Sigmoid colon (tissue), 7 donors: Measurements from ENCODE around the gene CACNB1. TPM values are rescaled to one million over a fixed set of nuclear protein-coding genes. Genes with fewer than 3 reads are reported as not detected.

Experiments
- DNase-seq: peaks from one replicate; pipeline ENCODE4 v3.0.0-alpha.2; 2019
- H3K27ac ChIP-seq, 4 donors: fragments of 200-600 bp; sonication (generic); one replicate each; pipeline ENCODE4 v1.5.1; 2016 to 2019; ENCODE audit warnings: mild to moderate bottlenecking in 1 of 4
- H3K27me3 ChIP-seq, 3 donors: fragments of 200-600 bp; sonication (generic); one replicate each; pipeline ENCODE4 v1.5.1; 2019; ENCODE audit warnings: mild to moderate bottlenecking in 1 of 3
- H3K36me3 ChIP-seq, 4 donors: fragments of 200-600 bp; sonication (generic); one replicate each; pipeline ENCODE4 v1.5.1; 2016 to 2019
- H3K4me1 ChIP-seq, 4 donors: fragments of 200-600 bp; sonication (generic); one replicate each; pipeline ENCODE4 v1.5.1; 2017 to 2019
- H3K4me3 ChIP-seq, 4 donors: fragments of 200-600 bp; sonication (generic); one replicate each; pipeline ENCODE4 v1.5.1; 2017 to 2019; ENCODE audit warnings: mild to moderate bottlenecking in 2 of 4, moderate library complexity in 1 of 4
- H3K9me3 ChIP-seq, 4 donors: fragments of 200-600 bp in 3 of 4; sonication (generic) in 3 of 4; one replicate each; pipeline versions ENCODE4 v1.5.1 to v1.6.1; 2013 to 2019
- EP300 ChIP-seq, 4 donors: sonication (generic); formaldehyde crosslinking; IDR thresholded peaks; one replicate each; pipeline ENCODE4 v1.6.1; 2017; ENCODE audit warnings: antibody characterized with exemption in 4 of 4
- POLR2A ChIP-seq, 2 donors: fragments of 450-650 bp; IDR thresholded peaks; one replicate each; pipeline ENCODE4 v1.6.1; 2016; ENCODE audit warnings: antibody characterized with exemption in 2 of 2, mild to moderate bottlenecking in 2 of 2, moderate library complexity in 2 of 2
- POLR2AphosphoS5 ChIP-seq, 4 donors: sonication (generic); formaldehyde crosslinking; IDR thresholded peaks; one replicate each; pipeline ENCODE4 v1.6.1; 2017; ENCODE audit warnings: antibody characterized with exemption in 4 of 4
- WGBS, 2 donors: extraction: QIAGEN DNeasy Blood & Tissue Kit; methylation state at CpG; one replicate each; pipeline ENCODE4 v1.1.7; 2013; 5-methylcytosine and 5-hydroxymethylcytosine counted together
- intact Hi-C: fragments of 100-400 bp; cut with DNase I; formaldehyde crosslinking; loops from one replicate; pipeline ENCODE4 v1.15.1; 2023
- polyA plus RNA-seq, 3 donors: library from polyadenylated mRNA; stranded (reverse); fragments of 200-250 nt; gene quantifications; one replicate each; pipeline ENCODE4 v1.2.3, GENCODE V29; 2013
- total RNA-seq, 4 donors: library from RNA; depleted of rRNA; stranded (reverse); fragments of >200 nt; gene quantifications; one replicate each; pipeline ENCODE4 v1.1.0, GENCODE V29; 2016
- TF ChIP-seq, protein P1 (sequence below), 4 experiments: fragments of 450-650 bp in 3 of 4; fragments of 200-600 bp in 1 of 4; IDR thresholded peaks; one replicate each; pipeline ENCODE4 v1.5.1; 2016 to 2019; ENCODE audit warnings: antibody characterized with exemption in 4 of 4, mild to moderate bottlenecking in 3 of 4, moderate library complexity in 2 of 4
- donor health status: healthy with polysubstance abuse.
- donor health status: Bipolar disorder and iron deficiency.
- donor health status: healthy.

Gene CACNB1
- total and polyA plus RNA-seq, 7 donors, result 3.0 to 11.6 (median 7.6) TPM

DNA sequence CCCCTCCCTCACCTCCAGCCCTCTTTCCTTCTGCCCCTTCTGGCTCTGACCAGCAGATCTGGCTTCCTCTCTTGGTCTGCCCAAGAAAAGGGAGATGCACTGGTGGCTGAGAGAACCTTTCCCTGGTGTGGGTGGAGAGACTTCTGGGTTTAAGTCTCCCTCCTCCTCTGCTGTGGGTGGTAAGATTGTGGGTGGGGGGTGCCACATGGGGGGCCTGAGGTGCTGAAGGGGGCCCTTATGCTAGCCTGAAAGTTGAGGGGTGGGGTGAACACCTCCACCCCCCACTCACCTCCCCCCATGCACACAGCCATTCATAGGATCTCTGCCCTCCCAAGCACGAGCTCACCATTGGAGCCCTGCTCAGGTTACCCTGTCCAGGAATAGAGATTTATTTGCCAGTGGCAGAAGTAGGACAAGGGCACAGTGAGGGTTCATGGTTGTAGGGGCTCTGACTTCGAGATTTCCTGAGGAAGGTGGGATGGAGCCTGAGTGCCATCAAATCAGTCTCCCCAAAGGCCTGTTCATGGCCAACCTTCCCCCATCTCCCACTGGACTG lies 30.0 kb upstream of the CACNB1 start:
- Histone ChIP-seq H3K4me1 (peaks cover 0 to 33% (median 31%) of the 10 kb centered on the region in 4 donors), H3K27ac (no peak overlapping the region), H3K9me3 (no peaks in the 10 kb centered on the region), H3K27me3 (peaks cover 30 to 83% (median 50%) of the 10 kb centered on the region in 3 donors), H3K4me3 (no peak overlapping the region), H3K36me3 (no peaks in the 10 kb centered on the region)
- intact Hi-C loops, result no loop called here
- DNase-seq, result no peak
- TF ChIP-seq, protein P1, sequence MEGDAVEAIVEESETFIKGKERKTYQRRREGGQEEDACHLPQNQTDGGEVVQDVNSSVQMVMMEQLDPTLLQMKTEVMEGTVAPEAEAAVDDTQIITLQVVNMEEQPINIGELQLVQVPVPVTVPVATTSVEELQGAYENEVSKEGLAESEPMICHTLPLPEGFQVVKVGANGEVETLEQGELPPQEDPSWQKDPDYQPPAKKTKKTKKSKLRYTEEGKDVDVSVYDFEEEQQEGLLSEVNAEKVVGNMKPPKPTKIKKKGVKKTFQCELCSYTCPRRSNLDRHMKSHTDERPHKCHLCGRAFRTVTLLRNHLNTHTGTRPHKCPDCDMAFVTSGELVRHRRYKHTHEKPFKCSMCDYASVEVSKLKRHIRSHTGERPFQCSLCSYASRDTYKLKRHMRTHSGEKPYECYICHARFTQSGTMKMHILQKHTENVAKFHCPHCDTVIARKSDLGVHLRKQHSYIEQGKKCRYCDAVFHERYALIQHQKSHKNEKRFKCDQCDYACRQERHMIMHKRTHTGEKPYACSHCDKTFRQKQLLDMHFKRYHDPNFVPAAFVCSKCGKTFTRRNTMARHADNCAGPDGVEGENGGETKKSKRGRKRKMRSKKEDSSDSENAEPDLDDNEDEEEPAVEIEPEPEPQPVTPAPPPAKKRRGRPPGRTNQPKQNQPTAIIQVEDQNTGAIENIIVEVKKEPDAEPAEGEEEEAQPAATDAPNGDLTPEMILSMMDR (IDR thresholded peaks at IDR 0.05), result no peak
- TF ChIP-seq EP300 (IDR thresholded peaks at IDR 0.05) (no peak), POLR2AphosphoS5 (IDR thresholded peaks at IDR 0.05) (no peak), POLR2A (IDR thresholded peaks at IDR 0.05) (no peak)
- 57 to 81% methylated on average over 2 of the region's 2 CpGs for WGBS, 2 donors

DNA sequence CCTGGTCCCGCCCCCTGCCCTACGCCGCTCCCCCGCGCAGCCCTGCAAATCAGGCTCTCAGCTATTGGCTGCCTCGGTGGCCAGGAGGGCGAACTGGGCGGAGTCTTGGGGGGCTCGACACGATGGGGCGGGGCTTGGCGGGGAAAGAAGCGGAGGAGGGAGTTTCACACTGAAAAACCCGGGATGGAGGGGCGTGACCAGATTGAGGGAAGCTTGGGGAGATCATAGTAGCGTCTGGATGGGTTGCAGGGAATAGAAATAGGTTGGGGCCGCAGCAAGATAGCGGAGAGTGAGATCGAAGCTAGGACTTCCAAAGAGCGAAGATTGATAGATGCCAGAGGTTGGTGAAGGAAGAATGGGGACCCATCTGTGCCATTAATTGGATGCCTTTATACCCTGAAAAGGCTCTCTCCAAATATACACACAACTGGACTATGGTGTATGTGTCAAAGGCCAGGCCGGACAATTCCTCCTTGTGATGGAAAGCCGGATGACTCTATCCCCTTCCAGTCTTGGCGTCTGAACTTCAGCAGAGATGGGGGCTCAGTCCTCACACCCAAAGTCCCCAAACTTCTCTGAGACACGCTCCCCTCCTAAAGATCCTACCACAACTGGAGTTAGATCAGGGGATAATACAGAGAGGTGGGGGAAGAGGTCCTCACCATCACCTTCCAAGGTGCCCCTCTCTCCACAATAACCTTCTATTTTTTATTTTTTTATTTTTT lies 28.7 kb upstream of the CACNB1 start:
- intact Hi-C loops, result no loop called here
- WGBS, 2 donors, result 15% methylated on average over 24 of the region's 24 CpGs

DNA sequence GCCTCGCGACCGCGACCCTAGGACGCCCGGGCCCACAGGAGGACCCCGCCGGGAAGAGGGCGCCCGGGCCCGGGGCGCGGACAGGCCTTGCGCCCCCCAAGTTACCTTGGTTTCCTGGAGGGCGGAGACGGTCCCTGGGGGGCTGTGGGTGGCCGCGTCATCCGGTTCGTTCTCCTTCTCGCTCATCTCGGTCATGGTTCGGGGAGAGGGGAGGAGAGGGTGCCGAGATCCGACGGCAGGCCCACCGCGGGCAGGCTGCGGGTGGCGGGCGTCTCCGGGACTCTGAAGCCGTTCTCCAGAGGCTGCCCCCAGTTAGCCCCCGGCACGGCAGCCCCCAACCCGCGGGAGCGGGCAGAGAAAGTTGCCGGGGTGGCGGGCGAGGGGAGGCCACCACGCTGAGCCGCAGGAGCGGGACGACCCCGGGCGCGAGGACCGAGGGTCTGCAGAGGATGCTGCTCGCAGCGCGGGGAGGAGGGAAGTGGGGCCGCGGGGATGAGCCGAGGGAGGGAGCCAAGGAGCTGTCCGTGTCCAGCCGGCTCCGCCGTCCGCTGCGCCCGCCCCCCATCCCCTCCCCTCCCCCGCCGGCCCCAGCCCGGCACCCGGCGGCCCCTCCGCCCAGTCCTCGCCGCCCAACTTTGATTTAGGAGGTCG lies 28.0 kb upstream of the CACNB1 start, which contains the start of gene STAC2:
Gene STAC2, minus strand, starts transcription at position 638 of the 651 bp plus-strand sequence. Its CDS starts 443 bp downstream, at position 195.
- Histone ChIP-seq H3K27me3 (peaks cover 22 to 65% (median 38%) of the 10 kb centered on the region in 3 donors), H3K27ac (no peak within 1 kb of the TSS), H3K9me3 (no peaks in the 10 kb centered on the region), H3K4me1 (peaks cover 0 to 22% (median 20%) of the 10 kb centered on the region in 4 donors), H3K4me3 (peak within 1 kb of the TSS; percentile 19 to 52 (median 45)), H3K36me3 (no peaks in the 10 kb centered on the region)
- no peak for DNase-seq
- intact Hi-C loops, result no loop called here
- 2 to 7% methylated on average over 67 to 70 of the region's 71 CpGs for WGBS, 2 donors
- TF ChIP-seq, protein P1 (IDR thresholded peaks at IDR 0.05), result no peak
- no peak for TF ChIP-seq POLR2A (IDR thresholded peaks at IDR 0.05)
- TF ChIP-seq POLR2AphosphoS5 (IDR thresholded peaks at IDR 0.05), result no peak
- no peak for TF ChIP-seq EP300 (IDR thresholded peaks at IDR 0.05)

More for the DNA sequence above, 28.7 kb upstream of the CACNB1 start:
- no peaks in the 10 kb centered on the region for H3K36me3 ChIP-seq
- H3K4me1 ChIP-seq, result peaks cover 0 to 22% (median 20%) of the 10 kb centered on the region in 4 donors
- peaks cover 25 to 72% (median 38%) of the 10 kb centered on the region in 3 donors for H3K27me3 ChIP-seq
- H3K4me3 ChIP-seq, result peak overlapping the region; percentile 19 to 52 (median 45)
- no peaks in the 10 kb centered on the region for H3K9me3 ChIP-seq
- no peak overlapping the region for H3K27ac ChIP-seq
- DNase-seq, result peak; percentile 87
- TF ChIP-seq POLR2AphosphoS5 (IDR thresholded peaks at IDR 0.05) (no peak), POLR2A (IDR thresholded peaks at IDR 0.05) (no peak), EP300 (IDR thresholded peaks at IDR 0.05) (no peak)
- TF ChIP-seq, protein P1 (IDR thresholded peaks at IDR 0.05), result no peak

DNA sequence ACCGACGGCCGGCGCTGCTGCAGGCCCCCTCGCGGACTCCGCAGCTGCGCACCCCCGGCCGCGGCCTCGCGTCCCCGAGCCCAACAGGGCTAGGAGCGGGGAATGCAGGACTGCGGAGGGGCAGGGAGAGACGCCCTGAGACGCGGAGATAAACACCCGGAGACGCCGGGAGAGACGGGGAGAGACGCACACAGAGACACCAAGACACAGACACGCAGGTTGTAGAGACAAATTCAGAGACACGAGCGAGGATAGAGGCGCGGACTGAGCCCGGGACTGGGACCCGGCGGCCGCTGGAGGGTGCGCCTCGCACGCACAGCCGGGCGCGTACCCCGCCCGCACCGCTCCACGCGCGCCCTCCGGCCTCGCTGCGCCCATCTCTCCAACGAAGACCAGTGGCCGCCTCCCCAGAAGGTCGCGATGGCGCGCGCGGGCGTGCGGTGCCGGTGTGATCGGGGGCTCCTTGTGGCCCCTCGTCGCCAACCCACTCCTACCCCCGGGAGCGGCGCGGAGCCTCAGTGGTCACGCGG lies 27.4 kb upstream of the CACNB1 start:
- intact Hi-C loops, result no loop called here
- no peaks in the 10 kb centered on the region for H3K36me3 ChIP-seq
- no peak for DNase-seq
- WGBS, 2 donors, result 2 to 4% methylated on average over 68 of the region's 68 CpGs
- H3K27me3 ChIP-seq, result peaks cover 22 to 59% (median 38%) of the 10 kb centered on the region in 3 donors
- H3K4me1 ChIP-seq, result peaks cover 0 to 22% (median 20%) of the 10 kb centered on the region in 4 donors
- H3K4me3 ChIP-seq, result peak overlapping the region in 3 of 4 donors; percentile 39 to 52 (median 51)
- TF ChIP-seq, protein P1 (IDR thresholded peaks at IDR 0.05), result no peak
- no peak for TF ChIP-seq EP300 (IDR thresholded peaks at IDR 0.05)
- TF ChIP-seq POLR2A (IDR thresholded peaks at IDR 0.05), result no peak
- TF ChIP-seq POLR2AphosphoS5 (IDR thresholded peaks at IDR 0.05), result no peak
- H3K27ac ChIP-seq, result no peak overlapping the region
- no peaks in the 10 kb centered on the region for H3K9me3 ChIP-seq
